Measurements from ENCODE around the gene DTX3L.

Gene DTX3L

GRCh38 chr3:122608916-122609315, 44.8 kb downstream of the DTX3L start:
- DNase-seq = no peak

GRCh38 chr3:122609798-122610559, 45.8 kb downstream of the DTX3L start:
- DNase-seq = no peak

GRCh38 chr3:122612696-122613095, 48.6 kb downstream of the DTX3L start:
- no peak for DNase-seq

- DNase-seq = no peak
Observed at GRCh38 chr3:122615303-122615702, 51.2 kb downstream of the DTX3L start.

GRCh38 chr3:122618614-122619013, 54.5 kb downstream of the DTX3L start:
- no peak for DNase-seq

GRCh38 chr3:122619040-122619439, 54.9 kb downstream of the DTX3L start:
- no peak for DNase-seq

- no peak for DNase-seq
Observed at GRCh38 chr3:122620399-122620798, 56.3 kb downstream of the DTX3L start.

GRCh38 chr3:122621112-122621511, 57.0 kb downstream of the DTX3L start:
- no peak for DNase-seq

GRCh38 chr3:122623031-122623829, 59.1 kb downstream of the DTX3L start:
- DNase-seq = no peak

Measured in NCI-H748 treated with DMSO at 0.1 percent for 48 hours (cell line).